Thoracic aorta (tissue), 2 donors: ENCODE data around the gene TTC7B. TPM values are rescaled to one million over a fixed set of nuclear protein-coding genes. Genes with fewer than 3 reads are reported as not detected.
"Not testable (repeated sequence)": the region's sequence is repeated elsewhere in the genome, so short reads cannot be mapped to it uniquely, and the experiment has no call there.

Source experiments
- ATAC-seq: fragments of 150-250 bp; one replicate; pipeline ENCODE4 v1.8.0; 2017; ENCODE audit warnings: low read depth; ENCODE audit not compliant: insufficient number of reproducible peaks, low FRiP score
- DNase-seq: peaks from one replicate; pipeline ENCODE4 v3.0.0-alpha.2; 2020; ENCODE audit warnings: low spot score
- H3K27ac ChIP-seq, 2 donors: fragments of 200-600 bp; sonication (generic); 1 replicate in 1 of 2; 2 replicates in 1 of 2; pipeline ENCODE4 v1.5.1; 2016; ENCODE audit warnings: mild to moderate bottlenecking in 2 of 2, moderate library complexity in 2 of 2
- H3K27me3 ChIP-seq: fragments of 200-600 bp; sonication (generic); replicated peaks from 2 replicates; pipeline ENCODE4 v1.6.0; 2016; ENCODE audit warnings: mild to moderate bottlenecking; ENCODE audit not compliant: insufficient read depth
- H3K36me3 ChIP-seq: fragments of 200-600 bp; sonication (generic); one replicate; pipeline ENCODE4 v1.5.1; 2016
- H3K4me1 ChIP-seq, 2 donors: fragments of 200-600 bp; sonication (generic); 1 replicate in 1 of 2; 2 replicates in 1 of 2; pipeline versions ENCODE4 v1.5.1 to v1.6.0; 2016; ENCODE audit warnings: low read depth in 2 of 2, mild to moderate bottlenecking in 1 of 2; ENCODE audit not compliant: control insufficient read depth in 1 of 2
- H3K4me3 ChIP-seq: fragments of 200-600 bp; sonication (generic); 2 replicates; pipeline ENCODE4 v1.5.1; 2016; ENCODE audit warnings: mild to moderate bottlenecking
- H3K9me3 ChIP-seq: fragments of 200-600 bp; sonication (generic); 2 replicates; pipeline ENCODE4 v1.5.1; 2016
- CTCF ChIP-seq: fragments of 200-600 bp; sonication (generic); IDR thresholded peaks from one replicate; pipeline ENCODE4 v1.5.1; 2019; ENCODE audit warnings: antibody characterized with exemption
- total RNA-seq, 2 donors: library from RNA; depleted of rRNA; stranded (reverse); fragments of >200 nt; gene quantifications; one replicate each; pipeline versions ENCODE4 v1.1.0 to v1.2.3, GENCODE V29; 2016

Gene TTC7B
- total RNA-seq, 2 donors from 2014 or later = 38.9 to 56.3 TPM

GRCh38 chr14:90846511-90846910 lies 30.3 kb upstream of the TTC7B start:
- no peak for TF ChIP-seq CTCF
- DNase-seq = no peak

GRCh38 chr14:90844321-90844720 lies 28.1 kb upstream of the TTC7B start:
- DNase-seq (no peak), ATAC-seq (no peak)
- Histone ChIP-seq H3K9me3 (no peaks in the 10 kb centered on the region), H3K36me3 (no peaks in the 10 kb centered on the region), H3K27me3 (no peaks in the 10 kb centered on the region), H3K27ac (no peak overlapping the region), H3K4me1 (peaks cover 3 to 5% of the 10 kb centered on the region in 2 donors), H3K4me3 (no peak overlapping the region)
- no peak for TF ChIP-seq CTCF

More at GRCh38 chr14:90846511-90846910, 30.3 kb upstream of the TTC7B start:
- no peaks in the 10 kb centered on the region for H3K27me3 ChIP-seq
- H3K27ac ChIP-seq = no peak overlapping the region
- H3K4me1 ChIP-seq = no peaks in the 10 kb centered on the region
- no peak overlapping the region for H3K4me3 ChIP-seq
- no peaks in the 10 kb centered on the region for H3K36me3 ChIP-seq
- ATAC-seq = no peak
- H3K9me3 ChIP-seq = no peaks in the 10 kb centered on the region

DNA sequence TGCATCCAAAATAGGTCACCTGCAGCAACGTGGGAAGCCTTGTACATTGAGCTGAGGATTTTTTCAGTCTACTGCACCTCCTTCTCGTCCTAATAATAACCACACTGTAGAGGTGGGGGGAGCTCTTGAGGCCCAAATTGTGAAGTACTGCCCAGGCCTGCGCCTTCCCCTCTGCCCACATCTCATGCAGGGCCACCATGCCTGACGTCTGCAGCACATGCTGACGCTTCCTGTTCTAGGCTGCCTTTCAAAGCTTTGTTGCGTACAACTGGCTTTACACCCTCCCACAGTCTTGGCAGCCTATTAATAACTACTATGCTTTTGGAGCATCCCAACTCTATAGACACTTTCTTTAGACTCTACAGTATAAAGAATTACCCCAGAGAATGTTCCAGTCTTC lies 26.5 kb upstream of the TTC7B start:
- H3K9me3 ChIP-seq = no peaks in the 10 kb centered on the region
- peaks cover 3 to 11% of the 10 kb centered on the region in 2 donors for H3K4me1 ChIP-seq
- H3K27ac ChIP-seq = no peak overlapping the region
- H3K36me3 ChIP-seq = no peaks in the 10 kb centered on the region
- no peak for TF ChIP-seq CTCF
- H3K4me3 ChIP-seq = no peak overlapping the region
- DNase-seq (no peak), ATAC-seq (no peak)
- no peaks in the 10 kb centered on the region for H3K27me3 ChIP-seq

GRCh38 chr14:90840667-90841066 lies 24.4 kb upstream of the TTC7B start:
- H3K36me3 ChIP-seq, H3K27me3 ChIP-seq, H3K9me3 ChIP-seq, H3K27ac ChIP-seq, H3K4me3 ChIP-seq, DNase-seq, ATAC-seq: not testable (repeated sequence)
- H3K4me1 ChIP-seq = peaks cover 3 to 11% of the 10 kb centered on the region in 2 donors

- H3K4me1 ChIP-seq = peaks cover 3 to 11% of the 10 kb centered on the region in 2 donors
- H3K27me3 ChIP-seq = no peaks in the 10 kb centered on the region
- TF ChIP-seq CTCF = no peak
- H3K27ac ChIP-seq = peak overlapping the region; percentile 53 to 64
- no peaks in the 10 kb centered on the region for H3K36me3 ChIP-seq
- no peak for ATAC-seq
- no peak for DNase-seq
- H3K9me3 ChIP-seq = no peaks in the 10 kb centered on the region
- H3K4me3 ChIP-seq = no peak overlapping the region
Observed at GRCh38 chr14:90839889-90840266, 23.6 kb upstream of the TTC7B start.
